Esophagus squamous epithelium (tissue), 4 donors: Measurements from ENCODE around the gene PARD6B.

Source experiments
- POLR2A ChIP-seq, 4 donors: fragments of 450-650 bp; IDR thresholded peaks; one replicate each; pipeline ENCODE4 v1.6.1; 2017; ENCODE audit warnings: antibody characterized with exemption in 4 of 4, mild to moderate bottlenecking in 4 of 4, moderate library complexity in 3 of 4
- TF ChIP-seq, protein P1 (sequence below), 6 experiments: fragments of 450-650 bp in 4 of 6; fragments of 200-600 bp in 2 of 6; sonication (generic) in 2 of 6; IDR thresholded peaks; one replicate each; pipeline ENCODE4 v1.5.1; 2016 to 2019; ENCODE audit warnings: antibody characterized with exemption in 6 of 6, mild to moderate bottlenecking in 4 of 6, moderate library complexity in 4 of 6

GRCh38 chr20:50744143-50744792, 12.9 kb downstream of the PARD6B start:
- TF ChIP-seq, protein P1, sequence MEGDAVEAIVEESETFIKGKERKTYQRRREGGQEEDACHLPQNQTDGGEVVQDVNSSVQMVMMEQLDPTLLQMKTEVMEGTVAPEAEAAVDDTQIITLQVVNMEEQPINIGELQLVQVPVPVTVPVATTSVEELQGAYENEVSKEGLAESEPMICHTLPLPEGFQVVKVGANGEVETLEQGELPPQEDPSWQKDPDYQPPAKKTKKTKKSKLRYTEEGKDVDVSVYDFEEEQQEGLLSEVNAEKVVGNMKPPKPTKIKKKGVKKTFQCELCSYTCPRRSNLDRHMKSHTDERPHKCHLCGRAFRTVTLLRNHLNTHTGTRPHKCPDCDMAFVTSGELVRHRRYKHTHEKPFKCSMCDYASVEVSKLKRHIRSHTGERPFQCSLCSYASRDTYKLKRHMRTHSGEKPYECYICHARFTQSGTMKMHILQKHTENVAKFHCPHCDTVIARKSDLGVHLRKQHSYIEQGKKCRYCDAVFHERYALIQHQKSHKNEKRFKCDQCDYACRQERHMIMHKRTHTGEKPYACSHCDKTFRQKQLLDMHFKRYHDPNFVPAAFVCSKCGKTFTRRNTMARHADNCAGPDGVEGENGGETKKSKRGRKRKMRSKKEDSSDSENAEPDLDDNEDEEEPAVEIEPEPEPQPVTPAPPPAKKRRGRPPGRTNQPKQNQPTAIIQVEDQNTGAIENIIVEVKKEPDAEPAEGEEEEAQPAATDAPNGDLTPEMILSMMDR (IDR thresholded peaks at IDR 0.05) = peak in 3 of 6 experiments; percentile 28 to 44 (median 37)
- TF ChIP-seq POLR2A (IDR thresholded peaks at IDR 0.05) = no peak
